Muscle layer of duodenum (tissue), 2 donors: ENCODE data around the gene ABCF3.
A peak's percentile ranks its signal among the peaks of the same experiment; 100 is the strongest.

ENCODE experiments used
- H3K27ac ChIP-seq: one replicate; pipeline ENCODE4 v1.7.0; 2013; ENCODE audit warnings: mild to moderate bottlenecking, low read length
- H3K27me3 ChIP-seq: one replicate; pipeline ENCODE4 v1.7.0; 2013; ENCODE audit warnings: low read depth, mild to moderate bottlenecking, control low read depth, low read length
- H3K36me3 ChIP-seq, 2 donors: one replicate each; pipeline ENCODE4 v1.7.0; 2013; ENCODE audit warnings: low read length in 2 of 2, control low read depth in 1 of 2, mild to moderate bottlenecking in 1 of 2; ENCODE audit not compliant: insufficient read depth in 2 of 2, control insufficient read depth in 1 of 2
- H3K4me1 ChIP-seq, 2 donors: one replicate each; pipeline ENCODE4 v1.7.0; 2013; ENCODE audit warnings: low read length in 2 of 2, mild to moderate bottlenecking in 2 of 2, control low read depth in 1 of 2, moderate library complexity in 1 of 2; ENCODE audit not compliant: insufficient read depth in 2 of 2, control insufficient read depth in 1 of 2
- H3K4me3 ChIP-seq, 2 donors: one replicate each; pipeline ENCODE4 v1.7.0; 2013; ENCODE audit warnings: low read length in 2 of 2, low read depth in 1 of 2, mild to moderate bottlenecking in 1 of 2
- H3K9me3 ChIP-seq, 2 donors: one replicate each; pipeline ENCODE4 v1.7.0; 2013; ENCODE audit warnings: low read length in 2 of 2, control low read depth in 1 of 2, mild to moderate bottlenecking in 1 of 2; ENCODE audit not compliant: control insufficient read depth in 1 of 2
- donor health status: healthy.

The ABCF3 gene

GRCh38 chr3:184222521-184222920 is 36.5 kb downstream of the ABCF3 start:
- Histone ChIP-seq H3K4me3 (no peak overlapping the region), H3K36me3 (no peaks in the 10 kb centered on the region), H3K27ac (no peak overlapping the region), H3K27me3 (peaks cover 1% of the 10 kb centered on the region), H3K9me3 (no peaks in the 10 kb centered on the region), H3K4me1 (no peaks in the 10 kb centered on the region)

GRCh38 chr3:184223946-184224345 is 37.9 kb downstream of the ABCF3 start:
- Histone ChIP-seq H3K36me3 (no peaks in the 10 kb centered on the region), H3K4me3 (no peak overlapping the region), H3K4me1 (peaks cover 0 to 6% of the 10 kb centered on the region in 2 donors), H3K27me3 (peaks cover 15% of the 10 kb centered on the region), H3K9me3 (no peaks in the 10 kb centered on the region), H3K27ac (no peak overlapping the region)

- Histone ChIP-seq H3K4me3 (no peak overlapping the region), H3K9me3 (no peaks in the 10 kb centered on the region), H3K27ac (no peak overlapping the region), H3K36me3 (no peaks in the 10 kb centered on the region), H3K4me1 (peaks cover 0 to 27% of the 10 kb centered on the region in 2 donors), H3K27me3 (peaks cover 40% of the 10 kb centered on the region)
These were observed 41.5 kb downstream of the ABCF3 start for GRCh38 chr3:184227481-184227935.

- peaks cover 42% of the 10 kb centered on the region for H3K27me3 ChIP-seq
These were observed 42.6 kb downstream of the ABCF3 start for GRCh38 chr3:184228376-184229137.

GRCh38 chr3:184229394-184230080 is 43.5 kb downstream of the ABCF3 start, which contains the start of gene VWA5B2:
Gene VWA5B2 (plus strand): TSS chr3:184229585. CDS start chr3:184230529, 944 bp downstream.
- Histone ChIP-seq H3K36me3 (no peaks in the 10 kb centered on the region), H3K27me3 (peaks cover 42% of the 10 kb centered on the region), H3K9me3 (no peaks in the 10 kb centered on the region), H3K4me3 (peak within 1 kb of the TSS; percentile 21 to 80), H3K4me1 (peaks cover 0 to 27% of the 10 kb centered on the region in 2 donors), H3K27ac (no peak within 1 kb of the TSS)

More at GRCh38 chr3:184228376-184229137, 42.6 kb downstream of the ABCF3 start:
- Histone ChIP-seq H3K4me3 (peak overlapping the region in 1 of 2 donors; percentile 80), H3K4me1 (peaks cover 0 to 27% of the 10 kb centered on the region in 2 donors), H3K9me3 (no peaks in the 10 kb centered on the region), H3K36me3 (no peaks in the 10 kb centered on the region), H3K27ac (no peak overlapping the region)

- H3K27me3 ChIP-seq: peaks cover 42% of the 10 kb centered on the region
- H3K27ac ChIP-seq: no peak overlapping the region
- no peaks in the 10 kb centered on the region for H3K36me3 ChIP-seq
- peak overlapping the region in 1 of 2 donors; percentile 80 for H3K4me3 ChIP-seq
- peaks cover 0 to 27% of the 10 kb centered on the region in 2 donors for H3K4me1 ChIP-seq
- H3K9me3 ChIP-seq: no peaks in the 10 kb centered on the region
These were observed 44.1 kb downstream of the ABCF3 start for GRCh38 chr3:184230081-184230602.

- Histone ChIP-seq H3K4me1 (peaks cover 0 to 27% of the 10 kb centered on the region in 2 donors), H3K27me3 (peaks cover 42% of the 10 kb centered on the region), H3K36me3 (no peaks in the 10 kb centered on the region), H3K9me3 (no peaks in the 10 kb centered on the region), H3K27ac (no peak overlapping the region), H3K4me3 (peak overlapping the region in 1 of 2 donors; percentile 80)
These were observed 44.9 kb downstream of the ABCF3 start for GRCh38 chr3:184230603-184231528.

- Histone ChIP-seq H3K36me3 (no peaks in the 10 kb centered on the region), H3K27ac (no peak overlapping the region), H3K9me3 (no peaks in the 10 kb centered on the region), H3K4me3 (no peak overlapping the region), H3K27me3 (peaks cover 42% of the 10 kb centered on the region), H3K4me1 (peaks cover 0 to 27% of the 10 kb centered on the region in 2 donors)
These were observed 45.7 kb downstream of the ABCF3 start for GRCh38 chr3:184231671-184232070.

GRCh38 chr3:184233127-184233843 is 47.3 kb downstream of the ABCF3 start:
- H3K27me3 ChIP-seq: peaks cover 33% of the 10 kb centered on the region
- peaks cover 0 to 27% of the 10 kb centered on the region in 2 donors for H3K4me1 ChIP-seq
- H3K4me3 ChIP-seq: no peak overlapping the region
- no peak overlapping the region for H3K27ac ChIP-seq
- no peaks in the 10 kb centered on the region for H3K36me3 ChIP-seq
- H3K9me3 ChIP-seq: no peaks in the 10 kb centered on the region

- Histone ChIP-seq H3K9me3 (no peaks in the 10 kb centered on the region), H3K27ac (no peak overlapping the region), H3K27me3 (peaks cover 27% of the 10 kb centered on the region), H3K4me3 (no peak overlapping the region), H3K36me3 (no peaks in the 10 kb centered on the region), H3K4me1 (peaks cover 0 to 19% of the 10 kb centered on the region in 2 donors)
These were observed 48.2 kb downstream of the ABCF3 start for GRCh38 chr3:184234224-184234623.
